Esophagus (tissue), 2 donors: ENCODE measurements around the gene MAP2K7. TPM values are rescaled to one million over a fixed set of nuclear protein-coding genes. Genes with fewer than 3 reads are reported as not detected.
"Not testable (repeated sequence)": the region's sequence is repeated elsewhere in the genome, so short reads cannot be mapped to it uniquely, and the experiment has no call there.

Source experiments
- H3K27ac ChIP-seq, 2 donors: one replicate each; pipeline ENCODE4 v1.5.1; 2013; ENCODE audit warnings: low read depth in 2 of 2, mild to moderate bottlenecking in 2 of 2, inconsistent platforms in 1 of 2, low read length in 1 of 2, moderate library complexity in 1 of 2
- H3K27me3 ChIP-seq, 2 donors: one replicate each; pipeline ENCODE4 v1.6.1; 2013; ENCODE audit warnings: low read length in 2 of 2, control low read depth in 1 of 2, mild to moderate bottlenecking in 1 of 2; ENCODE audit not compliant: insufficient read depth in 2 of 2, control insufficient read depth in 1 of 2
- H3K36me3 ChIP-seq, 2 donors: one replicate each; pipeline ENCODE4 v1.6.1; 2013; ENCODE audit warnings: low read length in 1 of 2; ENCODE audit not compliant: control insufficient read depth in 2 of 2, insufficient read depth in 2 of 2
- H3K4me1 ChIP-seq, 2 donors: one replicate each; pipeline ENCODE4 v1.6.1; 2013; ENCODE audit warnings: low read length in 1 of 2; ENCODE audit not compliant: control insufficient read depth in 2 of 2, insufficient read depth in 2 of 2
- H3K4me3 ChIP-seq, 2 donors: one replicate each; pipeline ENCODE4 v1.5.1; 2013; ENCODE audit warnings: low read length in 2 of 2, mild to moderate bottlenecking in 2 of 2, low read depth in 1 of 2, moderate library complexity in 1 of 2
- H3K9me3 ChIP-seq, 2 donors: one replicate each; pipeline ENCODE4 v1.6.1; 2013; ENCODE audit warnings: mild to moderate bottlenecking in 2 of 2, low read depth in 1 of 2, low read length in 1 of 2, moderate library complexity in 1 of 2; ENCODE audit not compliant: control insufficient read depth in 2 of 2, insufficient read depth in 1 of 2
- WGBS, 2 donors: extraction: QIAGEN DNeasy Blood & Tissue Kit; methylation state at CpG; one replicate each; pipeline ENCODE4 v1.1.7; 2013; 5-methylcytosine and 5-hydroxymethylcytosine counted together
- polyA plus RNA-seq, 2 donors: library from polyadenylated mRNA; stranded (reverse); fragments of 200-250 nt; gene quantifications; one replicate each; pipeline ENCODE4 v1.2.3, GENCODE V29; 2013
- donor health status: healthy with polysubstance abuse.
- donor health status: Bipolar disorder and iron deficiency.

The MAP2K7 gene
- polyA plus RNA-seq, result 10 to 100 TPM; 12.8 to 35.1 TPM

- Histone ChIP-seq H3K9me3 (peaks cover 0 to 1% of the 10 kb centered on the region in 2 donors), H3K27me3 (no peaks in the 10 kb centered on the region), H3K36me3 (peaks cover 0 to 10% of the 10 kb centered on the region in 2 donors), H3K27ac (peak within 1 kb of the TSS; percentile 92 to 94), H3K4me1 (peaks cover 7 to 41% of the 10 kb centered on the region in 2 donors), H3K4me3 (peak within 1 kb of the TSS; percentile 73 to 85)
- 0 to 1% methylated on average over 73 to 89 of the region's 89 CpGs for WGBS, 2 donors
These were observed at the start of gene MAP2K7 for GRCh38 chr19:7903244-7904073. TSS of gene MAP2K7 (plus strand) at chr19:7903877. CDS start at chr19:7903945, 68 bp downstream.

GRCh38 chr19:7855426-7856108 is 48.1 kb upstream of the MAP2K7 start:
- peaks cover 0 to 7% of the 10 kb centered on the region in 2 donors for H3K36me3 ChIP-seq
- H3K27ac ChIP-seq, result no peak overlapping the region
- peaks cover 0 to 1% of the 10 kb centered on the region in 2 donors for H3K4me1 ChIP-seq
- no peaks in the 10 kb centered on the region for H3K9me3 ChIP-seq
- 87 to 92% methylated on average over 26 of the region's 26 CpGs for WGBS, 2 donors
- no peaks in the 10 kb centered on the region for H3K27me3 ChIP-seq
- H3K4me3 ChIP-seq, result no peak overlapping the region

- Histone ChIP-seq H3K4me1 (peaks cover 0 to under 1% of the 10 kb centered on the region in 2 donors), H3K9me3 (no peaks in the 10 kb centered on the region), H3K27ac (no peak overlapping the region), H3K36me3 (peaks cover 0 to 6% of the 10 kb centered on the region in 2 donors), H3K4me3 (no peak overlapping the region), H3K27me3 (no peaks in the 10 kb centered on the region)
- WGBS, 2 donors, result 77 to 80% methylated on average over 16 of the region's 16 CpGs
These were observed 47.5 kb upstream of the MAP2K7 start for GRCh38 chr19:7856109-7856591.

- no peaks in the 10 kb centered on the region for H3K9me3 ChIP-seq
- H3K27ac ChIP-seq, result no peak overlapping the region
- no peak overlapping the region for H3K4me3 ChIP-seq
- WGBS, 2 donors, result 84 to 86% methylated on average over 38 of the region's 38 CpGs
- no peaks in the 10 kb centered on the region for H3K27me3 ChIP-seq
- peaks cover 0 to 8% of the 10 kb centered on the region in 2 donors for H3K36me3 ChIP-seq
- peaks cover 0 to 7% of the 10 kb centered on the region in 2 donors for H3K4me1 ChIP-seq
These were observed 46.7 kb upstream of the MAP2K7 start for GRCh38 chr19:7856679-7857663.

- no peak overlapping the region for H3K4me3 ChIP-seq
- no peak overlapping the region for H3K27ac ChIP-seq
- H3K4me1 ChIP-seq, result peaks cover 4 to 11% of the 10 kb centered on the region in 2 donors
- 62 to 71% methylated on average over 6 to 8 of the region's 8 CpGs for WGBS, 2 donors
- peaks cover 0 to 8% of the 10 kb centered on the region in 2 donors for H3K36me3 ChIP-seq
- no peaks in the 10 kb centered on the region for H3K9me3 ChIP-seq
- no peaks in the 10 kb centered on the region for H3K27me3 ChIP-seq
These were observed 46.0 kb upstream of the MAP2K7 start for GRCh38 chr19:7857727-7858108.

- no peaks in the 10 kb centered on the region for H3K27me3 ChIP-seq
These were observed 45.4 kb upstream of the MAP2K7 start for GRCh38 chr19:7858109-7858770.

GRCh38 chr19:7859087-7859486 is 44.6 kb upstream of the MAP2K7 start:
- WGBS, 2 donors, result 96 to 98% methylated on average over 8 of the region's 8 CpGs
- H3K4me1 ChIP-seq, result peaks cover 4 to 15% of the 10 kb centered on the region in 2 donors
- not testable (repeated sequence) for H3K9me3 ChIP-seq, H3K36me3 ChIP-seq, H3K27me3 ChIP-seq, H3K4me3 ChIP-seq, H3K27ac ChIP-seq

More at GRCh38 chr19:7858109-7858770, 45.4 kb upstream of the MAP2K7 start:
- H3K4me3 ChIP-seq, result no peak overlapping the region
- 56 to 64% methylated on average over 23 to 29 of the region's 29 CpGs for WGBS, 2 donors
- H3K36me3 ChIP-seq, result peaks cover 0 to 8% of the 10 kb centered on the region in 2 donors
- H3K27ac ChIP-seq, result no peak overlapping the region
- no peaks in the 10 kb centered on the region for H3K9me3 ChIP-seq
- peaks cover 4 to 14% of the 10 kb centered on the region in 2 donors for H3K4me1 ChIP-seq

- H3K9me3 ChIP-seq, result no peaks in the 10 kb centered on the region
- H3K4me1 ChIP-seq, result peaks cover 4 to 17% of the 10 kb centered on the region in 2 donors
- WGBS, 2 donors, result 89 to 91% methylated on average over 22 of the region's 22 CpGs
- no peak overlapping the region for H3K27ac ChIP-seq
- peaks cover 0 to 8% of the 10 kb centered on the region in 2 donors for H3K36me3 ChIP-seq
- H3K27me3 ChIP-seq, result no peaks in the 10 kb centered on the region
- H3K4me3 ChIP-seq, result no peak overlapping the region
These were observed 43.6 kb upstream of the MAP2K7 start for GRCh38 chr19:7859831-7860713.
